HUDEP-2 (cell line): ENCODE measurements around the gene SCO2.

Source experiments
- DNase-seq, 76 experiments: peaks; one replicate each; lab custom pipeline; 2025; ENCODE audit not compliant: unreplicated experiment in 76 of 76; lab: John Stamatoyannopoulos, UW

SCO2 gene

GRCh38 chr22:50482107-50483074 lies 43.0 kb downstream of the SCO2 start:
- DNase-seq: no peak

DNA sequence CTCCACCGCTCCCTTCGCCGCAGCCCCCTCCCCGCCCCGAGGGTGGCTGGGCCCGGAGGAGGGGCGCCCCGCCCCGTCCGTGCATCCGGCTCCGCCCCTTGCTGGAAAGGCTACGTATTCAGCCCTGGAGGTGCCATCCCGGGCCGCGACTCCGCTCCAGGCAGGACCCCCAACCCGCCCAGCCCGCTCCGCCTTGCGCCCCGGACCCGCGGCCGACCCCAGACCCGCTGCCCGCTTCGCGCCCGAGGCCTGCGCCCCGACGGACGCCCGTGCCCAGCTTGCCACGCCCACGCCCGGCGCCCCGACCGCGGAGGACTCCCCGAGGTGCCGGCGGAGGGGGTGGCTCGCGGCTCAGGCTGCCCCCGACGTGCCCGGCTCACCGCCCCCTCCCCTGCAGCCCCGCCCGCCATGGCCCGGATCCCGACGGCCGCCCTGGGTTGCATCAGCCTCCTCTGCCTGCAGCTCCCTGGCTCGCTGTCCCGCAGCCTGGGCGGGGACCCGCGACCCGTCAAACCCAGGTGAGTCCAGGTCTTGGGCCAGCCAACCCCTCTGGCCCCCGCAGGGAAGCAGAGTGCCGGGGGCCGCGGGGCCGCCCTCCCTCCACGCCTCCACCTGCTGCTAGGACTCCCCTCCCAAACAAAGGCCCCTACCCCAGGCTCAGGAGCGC lies 43.8 kb downstream of the SCO2 start, which contains the start of gene ADM2:
Gene ADM2, plus strand, starts transcription at position 104 of the 667 bp plus-strand sequence. Its CDS starts 305 bp downstream, at position 409.
- peak in 9 of 76 experiments; percentile 4 to 26 (median 19) for DNase-seq

GRCh38 chr22:50481045-50481439 lies 44.4 kb downstream of the SCO2 start:
- no peak for DNase-seq

DNA sequence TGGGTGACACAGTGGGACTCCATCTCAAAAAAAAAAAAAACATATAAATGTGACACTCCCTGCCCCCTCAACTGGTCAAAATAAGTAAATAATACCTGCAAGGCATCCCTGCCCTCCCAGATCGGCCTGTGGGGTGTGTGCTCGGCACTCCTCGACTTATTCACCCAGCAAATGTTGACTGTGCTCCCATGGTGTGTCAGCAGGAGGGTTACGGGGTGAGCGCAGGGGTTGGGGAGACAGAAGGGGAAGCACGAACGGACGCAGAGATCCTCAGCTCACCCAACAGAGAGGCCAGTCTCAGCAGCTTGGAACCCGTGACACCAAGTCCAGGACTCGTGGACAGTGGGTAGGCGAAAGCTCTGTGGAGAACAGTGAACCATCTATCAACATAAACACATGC lies 45.7 kb downstream of the SCO2 start:
- DNase-seq: no peak

GRCh38 chr22:50477923-50478322 lies 47.5 kb downstream of the SCO2 start:
- DNase-seq: no peak

- no peak for DNase-seq
Measured at GRCh38 chr22:50476868-50477267, 48.5 kb downstream of the SCO2 start.

DNA sequence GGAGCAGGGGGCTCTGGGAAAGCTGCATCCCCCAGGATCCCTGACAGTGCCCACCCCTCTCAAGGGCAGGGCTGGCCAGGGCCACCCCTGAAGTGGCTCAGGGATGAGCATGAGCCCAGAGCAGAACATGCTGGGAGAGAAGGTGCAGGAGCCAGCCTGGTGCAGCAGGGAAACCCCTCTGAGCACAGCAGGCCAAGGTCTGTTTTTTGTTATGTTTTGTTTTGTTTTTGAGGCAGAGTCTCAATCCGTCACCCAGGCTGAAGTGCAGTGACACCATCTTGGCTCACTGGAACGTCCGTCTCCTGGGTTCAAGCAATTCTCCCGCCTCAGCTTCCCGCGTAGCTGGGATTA lies 49.8 kb downstream of the SCO2 start:
- DNase-seq: no peak

- DNase-seq: peak in 71 of 76 experiments; percentile 14 to 89 (median 74)
Measured at GRCh38 chr22:50474710-50475651, 50.4 kb downstream of the SCO2 start, which contains the start of gene SBF1. Gene SBF1, minus strand, starts transcription at chr22:50475035. Its CDS starts 195 bp downstream, at chr22:50474840.

DNA sequence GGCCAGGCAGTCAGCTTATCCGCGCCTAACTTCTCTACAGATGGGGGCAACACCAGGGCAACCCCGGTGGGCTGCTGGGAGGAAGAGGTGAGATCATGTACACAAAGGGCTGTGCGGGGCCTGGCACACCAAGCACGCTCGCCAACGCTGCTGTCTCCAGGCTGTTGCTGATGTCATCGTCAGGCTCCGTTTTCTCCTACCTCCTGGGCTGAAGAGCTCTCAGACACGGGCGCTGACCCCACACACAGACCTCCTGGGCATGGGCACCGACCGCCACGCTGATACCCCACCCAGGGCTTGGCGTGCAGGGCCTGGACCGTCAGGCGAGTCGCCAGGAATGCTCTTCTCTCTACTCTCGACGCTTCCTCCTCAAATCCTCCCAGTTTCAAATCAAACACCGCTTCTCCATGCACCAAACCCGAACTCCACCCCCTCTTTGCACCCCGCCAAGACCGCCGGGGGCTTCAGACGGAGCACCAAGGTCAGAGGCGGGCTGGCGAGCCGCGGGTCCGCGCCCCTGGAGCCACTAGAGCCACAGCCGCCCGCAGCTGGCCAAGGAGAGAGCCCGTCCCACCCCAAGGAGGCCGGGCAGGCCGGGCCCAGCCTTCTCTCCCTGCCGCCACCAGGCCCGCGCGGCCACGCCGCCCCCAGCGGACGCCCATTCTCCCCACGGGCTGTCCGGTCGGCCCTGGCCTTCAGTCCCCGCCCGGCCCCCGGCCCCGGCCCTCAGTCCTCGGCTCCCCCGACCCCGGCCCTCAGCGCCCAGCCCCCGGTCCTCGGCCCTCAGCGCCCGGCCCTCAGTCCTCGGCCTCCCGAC lies 51.3 kb downstream of the SCO2 start:
- DNase-seq: peak in 4 of 76 experiments; percentile 8 to 15 (median 13)
